GM19239 (cell line): Measurements from ENCODE around the gene NAGPA.

Source experiments
- DNase-seq: peaks from one replicate; pipeline ENCODE4 v3.0.0; 2011; ENCODE audit warnings: low spot score; ENCODE audit not compliant: insufficient read length
- FAIRE-seq: peaks from 2 replicates; lab custom pipeline; 2011; peaks lifted over from hg19 to GRCh38; lab: Jason Lieb, UNC

Gene NAGPA

DNA sequence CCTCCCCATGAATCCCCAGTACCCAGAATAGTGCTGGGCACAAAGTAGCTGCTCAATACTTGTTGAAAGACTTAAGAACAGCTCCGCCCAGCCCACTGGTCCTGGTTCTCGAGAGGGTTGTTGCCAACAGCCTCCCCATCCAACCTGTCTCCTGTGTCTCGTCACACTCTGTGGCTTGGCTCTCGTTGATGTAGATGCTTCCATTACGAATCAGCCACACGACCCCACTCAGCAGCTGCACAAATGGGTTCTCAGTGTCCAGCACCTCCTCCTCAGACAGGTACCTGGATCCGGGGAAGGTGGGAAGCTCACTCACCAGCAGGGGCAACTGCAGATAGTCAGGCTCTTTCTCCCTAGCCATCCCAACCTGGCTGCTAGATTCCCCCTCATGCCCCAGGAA, 2.1 kb downstream of the NAGPA start:
- DNase-seq (no peak), FAIRE-seq (no peak)

- no peak for FAIRE-seq
- DNase-seq = no peak
Observed at GRCh38 chr16:5030251-5030870, 3.4 kb downstream of the NAGPA start.

DNA sequence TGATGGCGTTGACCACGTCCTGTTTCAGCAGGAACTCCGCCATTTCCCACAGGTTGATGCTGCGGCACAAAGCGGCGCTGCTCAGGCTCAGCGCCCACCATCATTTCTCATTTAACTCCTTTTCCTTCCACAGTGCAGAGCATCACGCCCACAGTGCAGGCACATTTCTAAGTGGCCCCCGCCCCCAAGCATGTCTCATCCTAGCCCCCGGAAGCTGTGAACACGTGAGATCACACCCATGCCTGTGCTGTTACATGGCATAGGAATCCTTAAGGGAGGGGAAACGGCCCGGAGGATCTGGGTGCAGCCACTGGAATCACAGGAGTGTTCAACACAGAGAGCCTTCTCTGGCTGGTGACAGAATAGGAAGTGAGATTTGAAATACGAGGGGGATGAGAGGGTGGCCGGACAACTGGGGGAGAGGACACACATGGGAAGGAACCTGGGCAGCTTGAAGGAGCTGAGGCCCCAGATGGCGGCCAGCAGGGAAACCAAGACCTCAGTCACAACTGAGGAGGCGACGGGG, 4.7 kb downstream of the NAGPA start:
- no peak for FAIRE-seq
- no peak for DNase-seq

DNA sequence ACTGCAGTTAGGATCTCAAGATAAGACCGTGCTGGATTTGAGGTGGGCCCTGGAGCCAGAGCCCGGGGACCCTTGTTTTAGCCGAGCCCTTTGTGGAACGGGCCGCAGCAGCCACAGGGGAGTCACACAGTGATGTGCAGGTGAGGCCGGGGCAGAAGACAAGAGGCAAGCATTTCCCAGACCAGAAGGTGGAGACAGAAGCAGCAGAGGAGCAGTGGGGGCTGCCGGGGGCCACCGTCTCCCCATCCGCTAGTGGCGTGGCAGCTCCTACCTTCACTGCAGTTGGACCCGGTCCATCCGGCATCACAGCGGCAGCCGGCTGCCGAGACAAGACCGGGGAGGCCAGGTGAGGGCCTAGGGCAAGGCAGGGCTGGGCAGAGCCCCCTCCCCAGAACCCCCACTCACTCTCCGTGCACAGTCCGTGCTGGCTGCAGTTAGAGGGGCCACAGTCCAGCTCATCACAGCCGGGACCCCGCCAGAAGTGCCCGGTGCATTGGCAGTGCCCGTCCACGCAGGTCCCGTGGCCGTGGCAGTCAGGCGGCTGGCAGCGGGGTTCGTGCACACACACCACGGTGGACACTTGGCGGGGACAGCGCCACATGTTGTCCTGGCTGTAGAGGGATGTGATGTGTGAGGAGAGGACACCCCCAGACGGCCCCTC, 6.0 kb downstream of the NAGPA start:
- DNase-seq (no peak), FAIRE-seq (no peak)

- DNase-seq (no peak), FAIRE-seq (no peak)
Observed at GRCh38 chr16:5027086-5027485, 6.6 kb downstream of the NAGPA start.

GRCh38 chr16:5026664-5027063, 7.1 kb downstream of the NAGPA start:
- no peak for FAIRE-seq
- no peak for DNase-seq

DNA sequence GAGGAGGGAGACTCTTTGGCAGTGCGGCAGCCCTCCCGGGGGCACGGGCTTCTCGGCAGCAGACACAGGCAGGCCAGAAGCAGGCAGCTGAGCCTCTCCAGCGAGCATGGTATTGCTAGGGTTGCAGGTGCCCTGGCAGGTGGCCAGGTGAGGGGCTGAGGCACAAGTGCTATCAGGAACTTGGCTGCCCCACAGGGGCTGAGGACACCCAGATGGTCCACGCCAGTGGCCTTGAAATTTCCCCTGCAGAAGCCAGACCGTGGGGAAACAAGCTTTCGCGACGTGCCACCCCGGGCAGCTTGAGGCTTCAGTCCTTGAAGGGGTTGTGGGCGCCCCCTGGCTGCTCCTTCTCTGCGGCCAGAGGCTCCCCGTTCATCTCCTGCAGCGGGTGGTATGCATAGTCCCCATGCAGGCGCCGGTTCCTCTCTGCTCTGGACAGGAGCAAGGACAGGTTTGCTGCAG, 8.5 kb downstream of the NAGPA start:
- DNase-seq = no peak
- FAIRE-seq = no peak

DNA sequence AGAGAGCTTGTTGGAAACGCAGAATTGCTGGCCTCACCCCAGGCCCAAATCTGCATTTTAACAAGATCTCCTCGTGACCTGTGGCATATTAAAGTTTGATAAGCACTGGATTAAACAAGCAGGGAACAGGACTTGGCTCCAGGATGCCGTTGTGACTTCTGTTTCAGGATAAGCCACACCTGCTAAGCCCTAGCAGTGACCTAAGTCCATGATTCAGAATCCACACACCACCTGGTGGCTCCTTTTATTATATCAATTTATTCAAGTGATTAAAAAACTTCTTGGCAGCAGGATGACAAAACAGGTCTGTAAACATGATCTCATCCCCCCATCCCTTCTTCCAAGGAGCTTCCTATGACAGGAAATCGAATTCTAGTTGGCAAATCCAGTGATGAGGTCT, 9.1 kb downstream of the NAGPA start:
- DNase-seq (no peak), FAIRE-seq (no peak)

DNA sequence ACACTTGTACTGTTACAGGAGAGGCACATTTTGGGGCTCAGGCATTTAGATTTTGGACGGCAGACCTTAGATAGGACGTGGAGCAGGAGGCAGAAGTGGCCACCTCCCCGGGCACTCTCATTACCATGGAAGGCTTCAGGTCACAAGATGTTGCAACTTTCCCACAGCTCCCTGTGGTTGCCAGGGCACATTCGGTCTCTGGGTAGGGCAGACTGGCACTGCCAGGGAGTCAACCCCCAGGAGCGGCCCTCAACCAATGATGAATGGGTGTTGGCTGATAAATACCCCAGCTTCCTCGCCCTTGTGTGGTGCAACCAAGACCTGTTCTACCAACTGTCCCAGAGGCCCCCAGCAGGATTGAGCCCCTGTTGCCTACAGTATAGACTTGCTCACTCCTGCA, 11.2 kb downstream of the NAGPA start:
- FAIRE-seq (no peak), DNase-seq (no peak)

DNA sequence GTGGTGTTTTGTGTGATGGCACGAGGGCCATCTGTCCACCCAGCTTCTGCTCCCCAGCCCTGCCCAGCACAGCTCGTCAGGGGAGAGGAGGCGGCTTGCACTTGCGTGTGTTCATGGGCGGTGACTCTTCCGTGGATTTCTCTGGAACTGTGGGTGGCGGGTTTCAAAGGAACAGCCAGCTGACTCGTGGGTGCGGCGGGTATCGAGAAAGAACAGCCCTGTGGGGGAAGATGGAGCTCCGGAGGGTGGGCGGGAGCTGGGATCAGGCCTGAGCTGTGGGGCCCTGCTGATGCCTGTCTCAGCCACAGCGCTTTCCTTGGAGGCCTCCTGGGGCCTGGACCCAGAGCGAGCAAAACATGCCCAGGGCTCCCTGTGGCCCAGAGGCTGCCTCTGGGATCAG, 13.2 kb downstream of the NAGPA start:
- FAIRE-seq = no peak
- DNase-seq = no peak

DNA sequence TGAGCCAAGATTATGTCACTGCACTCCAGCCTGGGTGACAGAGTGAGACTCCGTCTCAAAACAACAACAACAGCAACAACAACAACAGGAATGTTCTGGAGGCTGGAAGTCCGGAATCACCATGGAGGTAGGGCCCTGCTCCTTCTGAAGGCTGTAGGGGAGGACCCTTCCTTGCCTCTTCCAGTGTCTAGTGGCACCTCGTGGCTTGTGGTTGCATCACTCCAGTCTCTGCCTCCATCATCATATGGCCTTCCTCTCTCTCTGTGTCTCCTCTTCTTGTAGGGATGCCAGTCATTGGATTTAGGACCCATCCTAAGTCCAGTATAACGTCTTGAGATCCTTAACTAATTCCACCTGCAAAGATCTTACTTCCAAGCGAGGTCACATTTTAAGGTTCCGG, 14.0 kb downstream of the NAGPA start:
- no peak for DNase-seq
- no peak for FAIRE-seq

DNA sequence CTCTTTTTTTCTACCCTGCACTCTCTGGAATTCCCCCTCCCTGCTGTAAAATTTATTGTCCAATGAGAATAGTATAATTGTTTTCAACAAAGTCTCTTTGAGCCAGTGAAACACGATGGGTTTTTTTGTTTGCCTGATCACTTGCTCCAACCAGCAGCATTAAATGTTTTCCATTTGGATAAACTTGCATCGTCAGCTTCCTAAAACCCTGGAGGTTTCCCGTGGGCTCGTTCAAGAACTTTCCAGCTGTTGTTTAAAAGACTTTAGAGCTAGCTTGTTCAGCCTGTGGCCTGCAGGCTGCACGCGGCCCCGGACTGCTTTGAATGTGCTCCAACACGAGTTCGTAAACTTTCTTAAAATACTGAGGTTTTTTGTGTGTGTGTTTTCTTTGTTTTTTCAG, 14.9 kb downstream of the NAGPA start:
- FAIRE-seq (no peak), DNase-seq (no peak)

DNA sequence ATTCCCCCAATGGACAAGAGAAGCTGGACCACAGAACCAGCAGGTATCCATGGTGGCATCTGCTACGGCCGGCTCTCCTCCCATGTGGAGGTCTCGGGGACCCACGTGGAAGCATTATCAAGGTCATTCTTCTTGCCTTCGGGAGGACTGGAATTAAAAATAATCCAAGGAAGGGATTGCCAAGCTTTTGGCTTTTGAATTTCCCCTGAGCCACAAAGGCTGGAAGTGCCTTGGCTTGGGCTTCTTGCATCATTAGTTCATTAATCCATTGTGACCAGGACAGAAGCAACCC, 16.1 kb downstream of the NAGPA start:
- FAIRE-seq (no peak), DNase-seq (no peak)

DNA sequence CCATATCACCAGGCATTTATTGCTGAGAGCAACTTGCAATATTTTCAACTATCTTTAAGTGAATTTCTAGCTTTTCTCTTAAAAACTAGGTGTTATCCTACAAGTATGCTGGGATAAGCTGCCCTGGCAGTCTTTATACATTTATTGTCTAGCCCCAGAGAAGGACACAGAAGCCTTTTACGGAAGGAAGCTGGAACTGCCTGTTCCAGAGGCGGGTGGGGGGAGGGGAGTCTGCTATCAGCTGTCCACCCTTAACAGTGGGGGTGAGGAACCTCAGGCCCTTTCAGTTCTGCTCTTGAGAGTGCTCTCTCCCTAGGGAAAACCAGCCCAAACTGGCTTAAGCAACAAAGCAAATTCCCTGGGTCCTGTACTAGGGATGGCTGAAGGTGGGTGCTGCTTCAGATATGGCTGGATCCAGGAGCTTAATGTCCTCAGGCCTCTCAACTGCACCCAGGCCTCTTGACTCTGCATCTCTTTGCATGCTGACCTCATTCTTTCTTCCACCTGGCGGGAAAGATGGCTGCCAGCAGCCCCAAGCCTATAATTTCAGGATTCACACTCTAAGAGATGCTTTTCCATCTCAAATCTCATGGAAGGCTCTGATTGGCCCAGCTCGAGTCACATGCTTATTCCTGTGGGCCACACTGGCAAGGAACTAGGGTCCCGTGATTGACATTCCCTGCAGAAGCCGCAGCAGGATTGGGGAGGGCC, 16.6 kb downstream of the NAGPA start:
- no peak for DNase-seq
- no peak for FAIRE-seq

DNA sequence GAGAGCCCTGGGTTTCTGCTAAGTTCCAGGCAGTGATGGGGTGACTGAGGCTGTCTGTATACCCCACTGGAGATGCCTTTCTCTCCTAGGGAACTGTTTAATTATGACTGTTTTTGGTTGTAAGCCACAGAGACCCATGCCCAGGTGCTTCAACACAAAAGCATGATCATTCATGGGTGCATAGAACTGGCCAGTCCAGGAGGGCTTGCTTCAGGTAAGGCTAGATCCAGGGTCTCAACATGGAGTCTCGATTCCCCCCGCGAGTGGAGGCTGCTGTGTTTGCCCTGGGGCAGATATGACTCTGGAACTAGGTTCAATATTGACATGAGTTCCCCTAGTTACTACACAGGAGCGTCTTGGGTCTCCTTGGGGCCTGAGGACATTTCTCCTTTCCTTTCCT, 17.8 kb downstream of the NAGPA start:
- FAIRE-seq = no peak
- DNase-seq = no peak

DNA sequence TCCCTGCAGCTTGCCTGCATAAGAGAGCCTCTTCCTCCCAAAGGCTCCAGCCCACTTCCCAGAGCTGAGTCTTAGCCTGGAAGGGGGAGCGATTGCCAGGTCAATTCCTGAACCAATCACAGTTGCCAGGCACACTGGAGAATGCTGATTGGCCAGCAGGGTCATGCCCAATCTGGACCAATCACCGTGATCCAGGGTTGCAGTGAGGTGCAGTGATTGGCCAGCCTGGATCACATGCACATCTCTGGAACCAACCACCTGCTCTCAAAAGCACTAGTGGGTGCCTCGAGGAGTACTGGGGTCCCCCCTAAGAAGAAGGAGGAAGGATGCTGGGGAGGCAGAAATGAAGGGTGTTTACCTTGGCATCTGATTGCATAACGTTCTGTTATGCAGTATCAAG, 18.4 kb downstream of the NAGPA start:
- no peak for FAIRE-seq
- no peak for DNase-seq

GRCh38 chr16:5012887-5013286, 20.8 kb downstream of the NAGPA start:
- DNase-seq = no peak

DNA sequence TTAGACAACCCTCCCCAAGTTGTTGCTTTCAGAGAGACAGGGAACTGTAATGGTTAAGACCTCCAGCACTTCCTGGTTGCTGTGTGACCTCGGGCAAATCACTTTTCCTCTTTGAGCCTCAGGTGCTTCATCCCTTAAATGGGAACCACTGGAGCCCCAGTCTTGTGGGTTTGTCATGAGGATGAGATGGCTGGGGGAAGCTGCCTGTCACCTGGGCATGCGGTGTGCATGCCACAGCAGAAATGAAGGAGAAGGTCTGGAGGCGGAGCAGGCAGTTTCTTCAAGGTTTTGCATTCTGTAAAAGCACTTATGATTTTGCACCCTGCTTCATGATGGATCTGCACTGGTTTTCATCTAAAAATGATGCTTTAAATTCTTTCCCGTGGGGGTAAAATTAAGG, 22.1 kb downstream of the NAGPA start:
- no peak for DNase-seq
- FAIRE-seq = no peak

More at GRCh38 chr16:5012887-5013286, 20.8 kb downstream of the NAGPA start:
- no peak for FAIRE-seq

- no peak for FAIRE-seq
Observed at GRCh38 chr16:5010576-5011329, 23.0 kb downstream of the NAGPA start.

GRCh38 chr16:5008311-5008731, 25.4 kb downstream of the NAGPA start:
- DNase-seq (no peak), FAIRE-seq (no peak)

More at GRCh38 chr16:5010576-5011329, 23.0 kb downstream of the NAGPA start:
- no peak for DNase-seq

DNA sequence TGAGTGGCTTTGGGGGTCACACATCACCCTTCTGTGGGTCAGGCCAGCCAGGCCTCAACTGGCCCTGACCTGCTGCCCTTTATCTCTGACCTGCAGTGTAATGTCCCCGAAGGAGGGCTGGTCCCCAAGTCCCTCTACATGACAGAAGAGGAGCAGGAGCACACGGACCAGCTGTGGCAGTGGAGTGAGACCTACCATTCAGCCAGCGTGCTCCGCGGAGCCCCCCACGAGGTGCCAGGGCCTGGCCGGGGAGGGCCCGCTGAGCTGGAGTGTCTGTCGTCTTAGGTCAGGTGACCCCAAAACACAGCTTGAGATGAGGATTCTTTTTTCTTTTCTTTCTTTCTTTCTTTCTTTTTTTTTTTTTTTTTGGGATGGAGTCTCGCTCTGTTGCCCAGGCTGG, 26.5 kb downstream of the NAGPA start:
- FAIRE-seq = no peak
- no peak for DNase-seq
